Right ventricle myocardium superior (tissue), 1 donor: ENCODE results near the gene UBXN6. TPM values are rescaled to one million over a fixed set of nuclear protein-coding genes. Genes with fewer than 3 reads are reported as not detected.

Experiments
- ATAC-seq: fragments of 200-7000 bp; cut with Tn5 transposase; one replicate; pipeline ENCODE4 v1.9.1; 2020; ENCODE audit warnings: mild to moderate bottlenecking; ENCODE audit not compliant: poor library complexity
- DNase-seq: peaks from one replicate; pipeline ENCODE4 v3.0.0-alpha.2; 2020
- intact Hi-C: fragments of 100-400 bp; cut with DNase I; formaldehyde crosslinking; loops from one replicate; pipeline ENCODE4 v1.11.2; 2022
- microRNA-seq: library from miRNA; unstranded; fragments of <30 nt; microRNA quantifications from one replicate; pipeline ENCODE4 v1.2.0, GENCODE V29; 2020
- total RNA-seq: library from RNA; stranded (reverse); fragmentation: NEBNext Ultra II Directional; extraction: Animal tissue kit (Norgen Biotek cat#: 25700); gene quantifications from one replicate; pipeline ENCODE4 v1.2.1, GENCODE V29; 2021
- donor health status: DM: no; HTN: yes; CAD: no; lungs with severe emphysema.

Gene UBXN6
- total RNA-seq, 1 donor from 2014 or later, result 120 TPM

DNA sequence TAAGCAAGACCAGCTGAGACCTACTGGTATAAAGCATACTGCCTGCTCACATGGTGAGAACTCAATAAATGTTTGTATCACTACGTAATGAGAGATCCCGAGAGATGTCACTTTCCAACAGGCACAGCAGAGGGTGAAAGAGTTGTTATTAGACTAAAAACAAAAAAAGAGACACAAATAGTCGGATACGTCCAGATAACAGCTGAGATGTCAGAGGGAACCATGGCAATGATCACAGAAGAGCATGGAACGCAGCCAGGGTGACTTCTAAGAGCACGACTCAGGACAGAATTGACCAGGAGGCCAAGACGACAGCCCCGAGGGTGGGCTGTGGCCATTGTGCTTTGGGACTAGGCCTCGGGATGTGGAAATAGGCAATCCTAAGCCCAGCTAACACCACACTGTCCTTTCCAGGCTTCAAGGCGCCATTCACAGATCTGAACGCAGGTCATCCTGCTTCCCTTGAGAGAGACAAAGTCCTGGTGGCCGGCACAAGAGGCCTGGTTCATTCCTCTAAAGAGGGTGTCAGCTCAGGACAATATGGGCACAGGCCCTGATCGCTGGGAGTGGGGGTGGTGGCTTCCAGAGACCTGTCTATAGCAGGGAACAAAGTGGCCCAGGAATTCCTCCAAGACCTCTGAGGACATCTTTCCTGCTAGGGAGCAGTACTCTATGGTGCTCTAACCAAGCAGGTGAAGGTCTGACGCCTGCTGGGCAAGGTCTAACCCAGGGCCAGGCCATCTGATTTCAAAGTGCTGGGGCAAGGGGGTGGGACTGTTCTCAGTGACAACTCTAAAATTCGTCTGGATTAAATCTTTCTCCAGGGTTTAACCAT lies 60.4 kb downstream of the UBXN6 start:
- ATAC-seq (no peak), DNase-seq (no peak)
- intact Hi-C loops, result no loop called here

Small RNA genes lying within 50 kb of the gene (microRNA-seq; reads per million reads assigned to microRNA genes)
- not detected for gene MIR4746

Other genes with a start within 250 kb of the UBXN6 start
- gene EBI3, start 228.3 kb downstream of the UBXN6 start, total RNA-seq, result 0.51 TPM
- gene YJU2, start 210.7 kb downstream of the UBXN6 start, total RNA-seq, result 7.8 TPM
- not detected for gene SHD, start 178.5 kb downstream of the UBXN6 start, total RNA-seq
- gene TMIGD2, start 155.4 kb downstream of the UBXN6 start, total RNA-seq, result 0.24 TPM
- gene FSD1, start 153.2 kb downstream of the UBXN6 start, total RNA-seq, result not detected
- 1.6 TPM for gene STAP2, start 119.0 kb downstream of the UBXN6 start, total RNA-seq
- gene MPND, start 114.2 kb downstream of the UBXN6 start, total RNA-seq, result 16.6 TPM
- gene SH3GL1, start 57.2 kb downstream of the UBXN6 start, total RNA-seq, result 18.6 TPM
- gene CHAF1A, start 55.2 kb downstream of the UBXN6 start, total RNA-seq, result 5.4 TPM
- gene HDGFL2, start 14.5 kb upstream of the UBXN6 start, total RNA-seq, result 27.8 TPM
- gene PLIN4, start 60.7 kb upstream of the UBXN6 start, total RNA-seq, result 239 TPM
- 64.6 TPM for gene PLIN5, start 77.4 kb upstream of the UBXN6 start, total RNA-seq
- 0.22 TPM for gene LRG1, start 82.2 kb upstream of the UBXN6 start, total RNA-seq
- 15.0 TPM for gene SEMA6B, start 101.9 kb upstream of the UBXN6 start, total RNA-seq
- 4.6 TPM for gene TNFAIP8L1, start 181.7 kb upstream of the UBXN6 start, total RNA-seq
- 23.2 TPM for gene MYDGF, start 212.5 kb upstream of the UBXN6 start, total RNA-seq